Vagina (tissue), 2 donors: ENCODE measurements around the gene PRKAB2. TPM values are rescaled to one million over a fixed set of nuclear protein-coding genes. Genes with fewer than 3 reads are reported as not detected.
"Not testable (repeated sequence)": the region's sequence is repeated elsewhere in the genome, so short reads cannot be mapped to it uniquely, and the experiment has no call there.

Experiments used
- DNase-seq, 2 donors: peaks; one replicate each; pipeline ENCODE4 v3.0.0-alpha.2; 2017; ENCODE audit errors: extremely low spot score in 2 of 2
- H3K27ac ChIP-seq: fragments of 200-600 bp; sonication (generic); one replicate; pipeline ENCODE4 v1.5.1; 2019
- H3K27me3 ChIP-seq: fragments of 200-600 bp; sonication (generic); one replicate; pipeline ENCODE4 v1.5.1; 2019
- H3K36me3 ChIP-seq, 2 donors: fragments of 200-600 bp; sonication (generic); one replicate each; pipeline ENCODE4 v1.5.1; 2017 to 2019
- H3K4me1 ChIP-seq: fragments of 200-600 bp; sonication (generic); one replicate; pipeline ENCODE4 v1.5.1; 2019
- H3K4me3 ChIP-seq, 2 donors: fragments of 200-600 bp; sonication (generic); 1 replicate in 1 of 2; 2 replicates in 1 of 2; pipeline ENCODE4 v1.5.1; 2016 to 2019
- H3K9me3 ChIP-seq: fragments of 200-600 bp; sonication (generic); one replicate; pipeline ENCODE4 v1.5.1; 2019
- CTCF ChIP-seq, 3 experiments: fragments of 450-650 bp in 2 of 3; fragments of 200-600 bp in 1 of 3; sonication (generic) in 1 of 3; IDR thresholded peaks; one replicate each; pipeline ENCODE4 v1.5.1; 2017 to 2019; ENCODE audit warnings: antibody characterized with exemption in 3 of 3, mild to moderate bottlenecking in 2 of 3, moderate library complexity in 2 of 3
- POLR2A ChIP-seq, 2 donors: fragments of 450-650 bp; IDR thresholded peaks; one replicate each; pipeline ENCODE4 v1.6.1; 2017; ENCODE audit warnings: antibody characterized with exemption in 2 of 2, mild to moderate bottlenecking in 2 of 2, moderate library complexity in 2 of 2
- POLR2AphosphoS5 ChIP-seq, 2 donors: sonication (generic); formaldehyde crosslinking; IDR thresholded peaks; one replicate each; pipeline ENCODE4 v1.9.0; 2017; ENCODE audit warnings: antibody characterized with exemption in 2 of 2, mild to moderate bottlenecking in 2 of 2, low read depth in 1 of 2; ENCODE audit not compliant: insufficient read depth in 1 of 2
- intact Hi-C: fragments of 100-400 bp; cut with DNase I; formaldehyde crosslinking; loops from one replicate; pipeline ENCODE4 v1.15.1; 2023
- total RNA-seq: library from RNA; depleted of rRNA; stranded (reverse); fragments of >200 nt; gene quantifications from one replicate; pipeline ENCODE4 v1.2.3, GENCODE V29; 2016

The PRKAB2 gene
- total RNA-seq, 1 donor from 2014 or later = 25.0 TPM

- H3K27me3 ChIP-seq = no peaks in the 10 kb centered on the region
- intact Hi-C loops = no loop called here
- H3K4me1 ChIP-seq = no peaks in the 10 kb centered on the region
- no peaks in the 10 kb centered on the region for H3K9me3 ChIP-seq
- no peak for TF ChIP-seq POLR2AphosphoS5 (IDR thresholded peaks at IDR 0.05; ENCODE audit: insufficient read depth in 1 of 2, low read depth in 1 of 2)
- no peak for TF ChIP-seq POLR2A (IDR thresholded peaks at IDR 0.05)
- no peak for TF ChIP-seq CTCF (IDR thresholded peaks at IDR 0.05)
- H3K36me3 ChIP-seq = no peaks in the 10 kb centered on the region
- no peak for DNase-seq
- no peak overlapping the region for H3K4me3 ChIP-seq
- no peak overlapping the region for H3K27ac ChIP-seq
These were observed 30.3 kb upstream of the PRKAB2 start for GRCh38 chr1:147202576-147202975.

- no peak overlapping the region for H3K27ac ChIP-seq
- DNase-seq = no peak
- H3K27me3 ChIP-seq = no peaks in the 10 kb centered on the region
- H3K9me3 ChIP-seq = no peaks in the 10 kb centered on the region
- H3K4me1 ChIP-seq = no peaks in the 10 kb centered on the region
- H3K4me3 ChIP-seq = no peak overlapping the region
- intact Hi-C loops = no loop called here
- TF ChIP-seq POLR2A (IDR thresholded peaks at IDR 0.05) (no peak), POLR2AphosphoS5 (IDR thresholded peaks at IDR 0.05; ENCODE audit: insufficient read depth in 1 of 2, low read depth in 1 of 2) (no peak), CTCF (IDR thresholded peaks at IDR 0.05) (no peak)
- H3K36me3 ChIP-seq = no peaks in the 10 kb centered on the region
These were observed 29.5 kb upstream of the PRKAB2 start for GRCh38 chr1:147201786-147202185.

- TF ChIP-seq POLR2AphosphoS5 (IDR thresholded peaks at IDR 0.05; ENCODE audit: insufficient read depth in 1 of 2, low read depth in 1 of 2) (no peak), POLR2A (IDR thresholded peaks at IDR 0.05) (no peak), CTCF (IDR thresholded peaks at IDR 0.05) (no peak)
- Histone ChIP-seq H3K36me3 (no peaks in the 10 kb centered on the region), H3K27ac (no peak overlapping the region), H3K9me3 (no peaks in the 10 kb centered on the region), H3K4me1 (no peaks in the 10 kb centered on the region), H3K27me3 (no peaks in the 10 kb centered on the region), H3K4me3 (no peak overlapping the region)
- intact Hi-C loops = no loop called here
- DNase-seq = no peak
These were observed 29.0 kb upstream of the PRKAB2 start for GRCh38 chr1:147201276-147201675.

GRCh38 chr1:147197324-147197723 is 25.1 kb upstream of the PRKAB2 start:
- H3K27me3 ChIP-seq, H3K36me3 ChIP-seq, H3K4me1 ChIP-seq, H3K9me3 ChIP-seq, DNase-seq, H3K27ac ChIP-seq, H3K4me3 ChIP-seq, intact Hi-C loops: not testable (repeated sequence)

GRCh38 chr1:147189514-147189913 is 17.2 kb upstream of the PRKAB2 start:
- Histone ChIP-seq H3K36me3 (no peaks in the 10 kb centered on the region), H3K4me1 (no peaks in the 10 kb centered on the region), H3K9me3 (no peaks in the 10 kb centered on the region), H3K27ac (no peak overlapping the region), H3K27me3 (no peaks in the 10 kb centered on the region), H3K4me3 (no peak overlapping the region)
- intact Hi-C loops = no loop called here
- TF ChIP-seq POLR2A (IDR thresholded peaks at IDR 0.05) (no peak), CTCF (IDR thresholded peaks at IDR 0.05) (no peak), POLR2AphosphoS5 (IDR thresholded peaks at IDR 0.05; ENCODE audit: insufficient read depth in 1 of 2, low read depth in 1 of 2) (no peak)
- no peak for DNase-seq

- Histone ChIP-seq H3K27ac (no peak overlapping the region), H3K4me1 (no peaks in the 10 kb centered on the region), H3K9me3 (no peaks in the 10 kb centered on the region), H3K27me3 (no peaks in the 10 kb centered on the region), H3K4me3 (no peak overlapping the region), H3K36me3 (no peaks in the 10 kb centered on the region)
- intact Hi-C loops = no loop called here
- DNase-seq = no peak
- no peak for TF ChIP-seq POLR2AphosphoS5 (IDR thresholded peaks at IDR 0.05; ENCODE audit: insufficient read depth in 1 of 2, low read depth in 1 of 2)
- no peak for TF ChIP-seq POLR2A (IDR thresholded peaks at IDR 0.05)
- no peak for TF ChIP-seq CTCF (IDR thresholded peaks at IDR 0.05)
These were observed 13.2 kb upstream of the PRKAB2 start for GRCh38 chr1:147185432-147185831.
